ENCODE results near the gene HLCS.

Gene HLCS

GRCh38 chr21:36987845-36988244 lies 21.4 kb upstream of the HLCS start:
- Histone ChIP-seq H3K4me1 (ENCODE audit: low read depth, poor library complexity, severe bottlenecking) (peaks cover 3% of the 10 kb centered on the region), H3K27ac (no peak overlapping the region), H3K4me2 (no peak overlapping the region), H3K79me2 (ENCODE audit: insufficient read depth, low read depth) (no peaks in the 10 kb centered on the region), H4K20me1 (ENCODE audit: insufficient read depth) (no peaks in the 10 kb centered on the region), H3K36me3 (ENCODE audit: insufficient read depth) (no peaks in the 10 kb centered on the region), H2AFZ (ENCODE audit: low read depth) (no peak overlapping the region), H3K4me3 (IDR thresholded peaks at IDR 0.05; ENCODE audit: insufficient read depth, low read depth, low read length) (no peak overlapping the region), H3K9ac (no peak overlapping the region), H3K27me3 (ENCODE audit: insufficient read depth, low read depth) (no peaks in the 10 kb centered on the region)
- TF ChIP-seq, protein P1, sequence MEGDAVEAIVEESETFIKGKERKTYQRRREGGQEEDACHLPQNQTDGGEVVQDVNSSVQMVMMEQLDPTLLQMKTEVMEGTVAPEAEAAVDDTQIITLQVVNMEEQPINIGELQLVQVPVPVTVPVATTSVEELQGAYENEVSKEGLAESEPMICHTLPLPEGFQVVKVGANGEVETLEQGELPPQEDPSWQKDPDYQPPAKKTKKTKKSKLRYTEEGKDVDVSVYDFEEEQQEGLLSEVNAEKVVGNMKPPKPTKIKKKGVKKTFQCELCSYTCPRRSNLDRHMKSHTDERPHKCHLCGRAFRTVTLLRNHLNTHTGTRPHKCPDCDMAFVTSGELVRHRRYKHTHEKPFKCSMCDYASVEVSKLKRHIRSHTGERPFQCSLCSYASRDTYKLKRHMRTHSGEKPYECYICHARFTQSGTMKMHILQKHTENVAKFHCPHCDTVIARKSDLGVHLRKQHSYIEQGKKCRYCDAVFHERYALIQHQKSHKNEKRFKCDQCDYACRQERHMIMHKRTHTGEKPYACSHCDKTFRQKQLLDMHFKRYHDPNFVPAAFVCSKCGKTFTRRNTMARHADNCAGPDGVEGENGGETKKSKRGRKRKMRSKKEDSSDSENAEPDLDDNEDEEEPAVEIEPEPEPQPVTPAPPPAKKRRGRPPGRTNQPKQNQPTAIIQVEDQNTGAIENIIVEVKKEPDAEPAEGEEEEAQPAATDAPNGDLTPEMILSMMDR (conservative IDR thresholded peaks at IDR 0.05; ENCODE audit: low read depth, low read length) = no peak

DNA sequence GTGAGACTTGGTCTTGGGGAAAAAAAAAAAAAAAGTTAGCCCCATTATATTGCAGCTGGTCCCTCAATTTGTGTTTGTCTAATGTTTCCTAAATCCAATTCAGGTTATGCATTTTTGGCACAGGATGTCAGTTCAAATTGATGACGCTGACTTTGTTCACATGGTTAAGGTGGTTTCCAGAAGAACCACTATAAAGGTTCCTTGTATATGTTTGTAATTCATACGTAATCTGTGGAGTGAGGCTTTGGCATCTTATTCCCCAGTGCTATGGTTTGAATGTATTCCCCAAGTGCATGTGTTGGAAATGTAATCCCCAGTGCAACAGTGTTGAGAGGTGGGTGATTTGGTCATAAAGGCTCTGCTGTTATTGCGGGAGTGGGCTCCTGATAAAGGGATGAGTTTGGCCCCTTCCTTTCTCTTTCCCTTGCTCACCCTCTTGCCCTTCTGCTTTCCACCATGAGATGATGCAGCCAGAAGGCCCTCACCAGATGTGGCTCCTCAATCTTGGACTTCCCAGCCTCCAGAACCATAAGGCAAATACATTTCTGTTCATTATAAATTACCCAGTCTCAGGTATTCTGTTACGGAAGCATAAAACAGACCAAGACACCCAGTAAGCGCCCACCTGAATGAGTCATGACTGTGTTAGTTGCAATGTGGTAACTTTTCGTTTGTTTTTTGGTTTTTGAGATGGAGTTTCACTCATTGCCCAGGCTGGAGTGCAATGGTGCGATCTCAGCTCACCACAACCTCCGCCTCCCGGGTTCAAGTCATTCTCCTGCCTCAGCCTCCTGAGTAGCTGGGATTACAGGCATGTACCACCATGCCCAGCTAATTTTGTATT lies 19.5 kb upstream of the HLCS start:
- H3K27me3 ChIP-seq (ENCODE audit: insufficient read depth, low read depth) = no peaks in the 10 kb centered on the region
- no peak overlapping the region for H3K27ac ChIP-seq
- H3K79me2 ChIP-seq (ENCODE audit: insufficient read depth, low read depth) = no peaks in the 10 kb centered on the region
- no peak overlapping the region for H3K4me3 ChIP-seq (IDR thresholded peaks at IDR 0.05; ENCODE audit: insufficient read depth, low read depth, low read length)
- H3K9ac ChIP-seq = no peak overlapping the region
- H3K4me2 ChIP-seq = no peak overlapping the region
- H3K36me3 ChIP-seq (ENCODE audit: insufficient read depth) = no peaks in the 10 kb centered on the region
- H2AFZ ChIP-seq (ENCODE audit: low read depth) = no peak overlapping the region
- H3K4me1 ChIP-seq (ENCODE audit: low read depth, poor library complexity, severe bottlenecking) = peaks cover 3% of the 10 kb centered on the region
- H4K20me1 ChIP-seq (ENCODE audit: insufficient read depth) = no peaks in the 10 kb centered on the region
- TF ChIP-seq, protein P1 (conservative IDR thresholded peaks at IDR 0.05; ENCODE audit: low read depth, low read length) = no peak

- Histone ChIP-seq H2AFZ (ENCODE audit: low read depth) (no peak overlapping the region), H3K4me3 (IDR thresholded peaks at IDR 0.05; ENCODE audit: insufficient read depth, low read depth, low read length) (no peak overlapping the region), H3K9ac (no peak overlapping the region), H3K27ac (no peak overlapping the region), H3K4me2 (no peak overlapping the region), H3K4me1 (ENCODE audit: low read depth, poor library complexity, severe bottlenecking) (no peaks in the 10 kb centered on the region), H3K27me3 (ENCODE audit: insufficient read depth, low read depth) (no peaks in the 10 kb centered on the region), H3K79me2 (ENCODE audit: insufficient read depth, low read depth) (no peaks in the 10 kb centered on the region), H4K20me1 (ENCODE audit: insufficient read depth) (no peaks in the 10 kb centered on the region), H3K36me3 (ENCODE audit: insufficient read depth) (no peaks in the 10 kb centered on the region)
- TF ChIP-seq, protein P1 (conservative IDR thresholded peaks at IDR 0.05; ENCODE audit: low read depth, low read length) = no peak
These were observed 15.7 kb upstream of the HLCS start for GRCh38 chr21:36981977-36982700.

GRCh38 chr21:36981049-36981391 lies 14.6 kb upstream of the HLCS start:
- H3K79me2 ChIP-seq (ENCODE audit: insufficient read depth, low read depth) = no peaks in the 10 kb centered on the region
- no peaks in the 10 kb centered on the region for H3K36me3 ChIP-seq (ENCODE audit: insufficient read depth)
- no peak overlapping the region for H3K27ac ChIP-seq
- no peak overlapping the region for H3K4me3 ChIP-seq (IDR thresholded peaks at IDR 0.05; ENCODE audit: insufficient read depth, low read depth, low read length)
- H3K9ac ChIP-seq = no peak overlapping the region
- no peaks in the 10 kb centered on the region for H4K20me1 ChIP-seq (ENCODE audit: insufficient read depth)
- H3K27me3 ChIP-seq (ENCODE audit: insufficient read depth, low read depth) = no peaks in the 10 kb centered on the region
- peaks cover 3% of the 10 kb centered on the region for H3K4me1 ChIP-seq (ENCODE audit: low read depth, poor library complexity, severe bottlenecking)
- no peak overlapping the region for H3K4me2 ChIP-seq
- H2AFZ ChIP-seq (ENCODE audit: low read depth) = no peak overlapping the region
- TF ChIP-seq, protein P1 (conservative IDR thresholded peaks at IDR 0.05; ENCODE audit: low read depth, low read length) = no peak
